Astrocyte (in vitro differentiated cells and primary cell): ENCODE measurements around the gene STRA8. TPM values are rescaled to one million over a fixed set of nuclear protein-coding genes. Genes with fewer than 3 reads are reported as not detected.
A peak's percentile ranks its signal among the peaks of the same experiment; 100 is the strongest.

Experiments used
- DNase-seq: peaks from one replicate; pipeline ENCODE4 v3.0.0-alpha.2; 2010; ENCODE audit warnings: low read depth
- FAIRE-seq: peaks from 2 replicates; lab custom pipeline; 2011; peaks lifted over from hg19 to GRCh38; lab: Jason Lieb, UNC
- H2AFZ ChIP-seq: 2 replicates; pipeline ENCODE4 v1.6.0; 2012; ENCODE audit warnings: low read depth, low read length, inconsistent platforms
- H3K27ac ChIP-seq: 2 replicates; pipeline ENCODE4 v1.5.1; 2011; ENCODE audit warnings: low read depth, low read length, inconsistent platforms
- H3K27me3 ChIP-seq: 2 replicates; pipeline ENCODE4 v1.6.0; 2011; ENCODE audit warnings: low read length, inconsistent platforms; ENCODE audit not compliant: insufficient read depth
- H3K36me3 ChIP-seq: 2 replicates; pipeline ENCODE4 v1.5.1; 2011; ENCODE audit warnings: low read length, inconsistent platforms; ENCODE audit not compliant: insufficient read depth
- H3K4me1 ChIP-seq: 2 replicates; pipeline ENCODE4 v1.5.1; 2011; ENCODE audit warnings: low read length, inconsistent platforms; ENCODE audit not compliant: insufficient read depth
- H3K4me2 ChIP-seq: 2 replicates; pipeline ENCODE4 v1.6.0; 2012; ENCODE audit warnings: low read length, inconsistent platforms
- H3K4me3 ChIP-seq: 2 replicates; pipeline ENCODE4 v1.5.1; 2011; ENCODE audit warnings: low read depth, mild to moderate bottlenecking, low read length, inconsistent platforms; ENCODE audit not compliant: insufficient read depth
- H3K79me2 ChIP-seq: 2 replicates; pipeline ENCODE4 v1.6.0; 2012; ENCODE audit warnings: mild to moderate bottlenecking, low read length, inconsistent platforms; ENCODE audit not compliant: insufficient read depth
- H3K9ac ChIP-seq: 2 replicates; pipeline ENCODE4 v1.6.0; 2012; ENCODE audit warnings: mild to moderate bottlenecking, low read length, inconsistent platforms
- H3K9me3 ChIP-seq: 2 replicates; pipeline ENCODE4 v1.5.1; 2012; ENCODE audit warnings: low read depth, mild to moderate bottlenecking, low read length, inconsistent platforms; ENCODE audit not compliant: insufficient read depth
- H4K20me1 ChIP-seq: 2 replicates; pipeline ENCODE4 v1.6.0; 2012; ENCODE audit warnings: low read length, inconsistent platforms; ENCODE audit not compliant: insufficient read depth
- H3K27ac Mint-ChIP-seq: one replicate; pipeline ENCODE4 v1.8.0; 2021; ENCODE audit warnings: mild to moderate bottlenecking, mixed read lengths; ENCODE audit not compliant: unreplicated experiment
- H3K27me3 Mint-ChIP-seq: one replicate; pipeline ENCODE4 v1.8.0; 2021; ENCODE audit warnings: low read depth, mixed read lengths; ENCODE audit not compliant: unreplicated experiment
- H3K36me3 Mint-ChIP-seq: one replicate; pipeline ENCODE4 v1.8.0; 2021; ENCODE audit warnings: low read depth, mixed read lengths; ENCODE audit not compliant: unreplicated experiment
- H3K4me1 Mint-ChIP-seq: one replicate; pipeline ENCODE4 v1.8.0; 2021; ENCODE audit warnings: low read depth, mixed read lengths; ENCODE audit not compliant: unreplicated experiment
- H3K4me3 Mint-ChIP-seq: one replicate; pipeline ENCODE4 v1.8.0; 2021; ENCODE audit warnings: mild to moderate bottlenecking, moderate library complexity, mixed read lengths; ENCODE audit not compliant: unreplicated experiment
- H3K9me3 Mint-ChIP-seq: one replicate; pipeline ENCODE4 v1.8.0; 2021; ENCODE audit warnings: mild to moderate bottlenecking, mixed read lengths; ENCODE audit not compliant: unreplicated experiment
- EZH2 ChIP-seq: IDR thresholded peaks from 2 replicates; pipeline ENCODE4 v1.6.1; 2012; ENCODE audit warnings: mild to moderate bottlenecking, low read length, inconsistent platforms; ENCODE audit not compliant: insufficient read depth
- total RNA-seq: library from RNA; stranded (reverse); gene quantifications from 2 replicates; pipeline ENCODE4 v1.2.1, GENCODE V29; 2021
- TF ChIP-seq, protein P1 (sequence below): IDR thresholded peaks from 2 replicates; pipeline ENCODE4 v1.5.1; 2011; ENCODE audit warnings: low read depth, mild to moderate bottlenecking, inconsistent platforms, low read length, moderate library complexity; ENCODE audit not compliant: insufficient read depth

Gene STRA8
- total RNA-seq, 1 donor from 2014 or later: not detected

- Mint-ChIP-seq H3K27me3 (no peaks in the 10 kb centered on the region), H3K36me3 (no peaks in the 10 kb centered on the region), H3K4me3 (no peak overlapping the region), H3K27ac (no peak overlapping the region), H3K4me1 (peaks cover 25% of the 10 kb centered on the region), H3K9me3 (no peaks in the 10 kb centered on the region)
- FAIRE-seq: no peak
- Histone ChIP-seq H3K27me3 (no peaks in the 10 kb centered on the region), H3K36me3 (no peaks in the 10 kb centered on the region), H3K9ac (no peak overlapping the region), H2AFZ (no peak overlapping the region), H3K4me1 (peaks cover 15% of the 10 kb centered on the region), H3K79me2 (no peaks in the 10 kb centered on the region), H3K4me2 (no peak overlapping the region), H3K27ac (no peak overlapping the region), H4K20me1 (no peaks in the 10 kb centered on the region), H3K9me3 (no peaks in the 10 kb centered on the region), H3K4me3 (no peak overlapping the region)
- no peak for DNase-seq
- TF ChIP-seq, protein P1, sequence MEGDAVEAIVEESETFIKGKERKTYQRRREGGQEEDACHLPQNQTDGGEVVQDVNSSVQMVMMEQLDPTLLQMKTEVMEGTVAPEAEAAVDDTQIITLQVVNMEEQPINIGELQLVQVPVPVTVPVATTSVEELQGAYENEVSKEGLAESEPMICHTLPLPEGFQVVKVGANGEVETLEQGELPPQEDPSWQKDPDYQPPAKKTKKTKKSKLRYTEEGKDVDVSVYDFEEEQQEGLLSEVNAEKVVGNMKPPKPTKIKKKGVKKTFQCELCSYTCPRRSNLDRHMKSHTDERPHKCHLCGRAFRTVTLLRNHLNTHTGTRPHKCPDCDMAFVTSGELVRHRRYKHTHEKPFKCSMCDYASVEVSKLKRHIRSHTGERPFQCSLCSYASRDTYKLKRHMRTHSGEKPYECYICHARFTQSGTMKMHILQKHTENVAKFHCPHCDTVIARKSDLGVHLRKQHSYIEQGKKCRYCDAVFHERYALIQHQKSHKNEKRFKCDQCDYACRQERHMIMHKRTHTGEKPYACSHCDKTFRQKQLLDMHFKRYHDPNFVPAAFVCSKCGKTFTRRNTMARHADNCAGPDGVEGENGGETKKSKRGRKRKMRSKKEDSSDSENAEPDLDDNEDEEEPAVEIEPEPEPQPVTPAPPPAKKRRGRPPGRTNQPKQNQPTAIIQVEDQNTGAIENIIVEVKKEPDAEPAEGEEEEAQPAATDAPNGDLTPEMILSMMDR: no peak
- no peak for TF ChIP-seq EZH2
Observed at GRCh38 chr7:135251496-135252391, 18.1 kb downstream of the STRA8 start.

DNA sequence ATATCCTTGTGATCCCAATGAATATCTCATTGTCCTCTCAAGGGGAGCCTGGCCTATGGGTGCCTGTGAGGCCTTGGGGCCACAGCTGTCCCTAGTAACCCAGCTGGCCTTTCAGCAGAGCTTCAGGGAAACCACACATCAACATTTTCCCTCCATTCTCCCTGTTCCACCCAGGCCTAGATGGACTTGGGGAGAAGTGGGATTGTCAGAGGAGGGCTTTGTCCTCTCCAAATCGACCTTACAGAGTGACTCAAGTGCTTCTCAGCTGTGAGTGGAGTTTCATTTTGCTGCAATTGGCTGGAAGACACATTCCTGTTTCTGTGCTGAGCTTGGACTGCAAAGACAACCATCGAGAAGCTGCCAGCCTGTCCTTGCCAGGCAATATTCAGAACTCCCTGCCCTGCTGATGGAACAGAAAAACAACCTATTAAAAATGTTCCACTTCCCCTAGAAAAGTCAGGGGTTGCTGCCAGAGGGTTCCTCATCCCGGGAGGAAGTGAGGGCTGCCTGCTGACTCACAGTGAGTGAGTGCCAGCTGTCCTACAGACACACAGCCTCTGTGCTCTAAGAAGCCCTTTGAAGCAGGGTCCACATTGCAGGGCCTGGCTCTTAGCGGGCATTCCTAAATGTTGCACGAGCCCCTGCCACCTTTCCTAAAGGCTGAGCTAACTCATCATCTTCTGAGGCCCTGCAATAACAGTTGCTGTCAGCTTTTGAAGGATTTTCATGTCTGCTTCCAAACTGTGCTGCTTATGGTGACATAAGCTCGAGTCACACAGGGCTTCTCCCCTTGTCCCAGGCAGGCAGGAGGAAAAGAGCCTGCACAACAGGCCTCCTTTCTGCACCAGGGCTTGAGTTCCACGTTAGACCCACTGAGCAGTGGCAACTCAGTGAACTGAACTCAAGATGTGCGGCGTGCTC is 20.5 kb downstream of the STRA8 start:
- H3K36me3 Mint-ChIP-seq: no peaks in the 10 kb centered on the region
- Histone ChIP-seq H4K20me1 (no peaks in the 10 kb centered on the region), H3K27me3 (no peaks in the 10 kb centered on the region), H3K9ac (peak overlapping the region; percentile 19), H3K4me2 (peak overlapping the region; percentile 68), H3K79me2 (no peaks in the 10 kb centered on the region), H3K4me3 (no peak overlapping the region), H3K4me1 (peaks cover 15% of the 10 kb centered on the region), H2AFZ (peak overlapping the region; percentile 61), H3K27ac (peak overlapping the region; percentile 44), H3K9me3 (no peaks in the 10 kb centered on the region), H3K36me3 (no peaks in the 10 kb centered on the region)
- H3K4me1 Mint-ChIP-seq: peaks cover 25% of the 10 kb centered on the region
- no peaks in the 10 kb centered on the region for H3K27me3 Mint-ChIP-seq
- no peaks in the 10 kb centered on the region for H3K9me3 Mint-ChIP-seq
- H3K4me3 Mint-ChIP-seq: no peak overlapping the region
- TF ChIP-seq, protein P1: no peak
- TF ChIP-seq EZH2: no peak
- DNase-seq: peak; percentile 68
- no peak for FAIRE-seq
- peak overlapping the region; percentile 89 for H3K27ac Mint-ChIP-seq
